ENCODE data around the gene ASPG. TPM values are rescaled to one million over a fixed set of nuclear protein-coding genes. Genes with fewer than 3 reads are reported as not detected.

ASPG gene
- total RNA-seq, 1 donor from 2014 or later: 1.2 TPM

DNA sequence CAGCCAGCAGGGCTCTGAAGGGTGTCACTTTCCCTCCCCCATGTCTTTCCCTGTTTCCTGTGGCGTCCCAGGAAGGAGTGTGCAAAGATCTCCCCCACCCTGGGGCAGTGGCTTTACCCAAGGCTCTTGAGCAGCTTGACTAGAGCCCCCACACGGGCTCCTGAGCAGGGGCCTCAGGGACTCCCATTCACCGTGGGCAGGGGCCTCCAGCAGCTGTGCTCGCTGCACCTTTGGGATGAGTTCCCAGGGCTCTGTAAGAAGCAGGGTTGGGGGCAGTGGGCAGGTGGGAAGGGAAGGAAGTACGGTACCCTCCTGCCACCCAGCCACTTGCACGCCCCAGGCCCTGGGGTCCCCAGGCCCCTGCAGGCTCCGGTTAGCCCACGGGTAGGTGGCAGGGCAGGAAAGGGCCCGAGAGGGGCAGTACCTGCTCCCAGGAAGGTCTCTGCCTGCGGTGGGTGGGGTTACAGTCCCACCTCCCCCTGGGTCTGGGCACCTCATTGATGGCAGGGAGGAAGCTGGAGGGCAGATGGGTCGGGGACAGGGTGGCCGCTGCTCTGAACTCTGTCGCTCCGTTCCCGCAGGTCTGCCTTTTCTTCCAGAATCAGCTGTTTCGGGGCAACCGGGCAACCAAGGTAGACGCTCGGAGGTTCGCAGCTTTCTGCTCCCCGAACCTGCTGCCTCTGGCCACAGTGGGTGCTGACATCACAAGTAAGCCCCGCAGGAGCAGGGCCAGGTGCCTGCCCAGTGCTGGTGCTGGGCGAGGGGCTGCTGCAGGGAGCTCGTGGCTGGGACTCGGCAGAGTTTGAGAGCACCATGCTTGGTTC, 13.0 kb downstream of the ASPG start:
- no peaks in the 10 kb centered on the region for H3K9me3 Mint-ChIP-seq (ENCODE audit: unreplicated experiment)
- H3K4me3 Mint-ChIP-seq (ENCODE audit: unreplicated experiment): no peak overlapping the region
- H3K27me3 Mint-ChIP-seq (ENCODE audit: unreplicated experiment): peaks cover 2% of the 10 kb centered on the region
- no peaks in the 10 kb centered on the region for H3K4me1 Mint-ChIP-seq (ENCODE audit: unreplicated experiment)
- TF ChIP-seq CTCF (IDR thresholded peaks at IDR 0.05; ENCODE audit: unreplicated experiment): no peak
- DNase-seq (ENCODE audit: low spot score): no peak
- no peaks in the 10 kb centered on the region for H3K36me3 Mint-ChIP-seq (ENCODE audit: low read depth, unreplicated experiment)
- no peak overlapping the region for H3K27ac Mint-ChIP-seq (ENCODE audit: unreplicated experiment)

DNA sequence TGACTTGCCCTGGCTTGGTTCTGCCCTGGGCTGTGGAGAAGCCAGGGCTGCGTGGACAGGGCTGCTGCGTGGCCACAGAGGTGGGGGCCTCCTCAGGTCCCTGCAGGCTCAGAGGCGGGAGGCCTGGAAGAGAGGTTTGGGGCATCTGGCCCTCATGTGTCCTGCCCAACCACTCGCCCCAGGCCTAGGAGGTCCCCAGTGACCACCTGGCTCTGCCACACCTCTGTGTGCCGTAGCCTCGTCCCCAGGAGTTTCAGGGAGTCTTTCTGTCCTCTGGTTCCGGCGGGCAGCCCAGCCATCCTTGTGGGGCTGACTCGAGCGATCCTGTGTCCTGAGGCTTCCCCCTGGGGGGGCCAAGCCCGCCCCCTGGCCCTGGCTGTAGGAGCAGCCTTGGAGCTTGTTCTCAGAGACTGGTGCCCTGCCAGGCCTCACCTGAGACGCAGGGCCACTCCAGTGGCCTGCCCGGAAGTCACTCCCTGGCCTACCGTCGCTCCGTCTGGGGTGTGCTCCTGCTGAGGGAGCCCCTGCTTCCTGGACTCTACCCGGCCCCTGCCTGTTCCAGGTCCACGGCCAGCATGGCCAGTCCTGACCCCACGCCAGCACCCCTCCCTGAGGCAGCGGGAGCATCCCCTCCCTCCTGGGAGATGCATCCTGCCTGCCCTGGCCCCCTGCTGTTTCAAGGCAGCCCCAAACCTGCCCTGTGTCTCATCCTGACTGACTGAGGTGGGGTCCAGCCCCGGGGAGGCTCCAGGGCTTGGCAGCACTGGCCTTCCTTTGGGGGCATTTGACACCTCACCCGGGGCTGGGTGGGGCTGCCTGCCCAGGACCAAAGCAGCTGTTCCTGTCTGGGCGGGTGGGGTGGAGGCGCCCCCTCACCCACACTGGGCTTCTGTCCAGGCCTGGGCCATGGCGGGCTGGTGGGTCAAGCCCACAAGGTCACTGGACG, 13.9 kb downstream of the ASPG start:
- no peak overlapping the region for H3K27ac Mint-ChIP-seq (ENCODE audit: unreplicated experiment)
- DNase-seq (ENCODE audit: low spot score): no peak
- no peaks in the 10 kb centered on the region for H3K9me3 Mint-ChIP-seq (ENCODE audit: unreplicated experiment)
- no peaks in the 10 kb centered on the region for H3K27me3 Mint-ChIP-seq (ENCODE audit: unreplicated experiment)
- H3K4me3 Mint-ChIP-seq (ENCODE audit: unreplicated experiment): no peak overlapping the region
- H3K4me1 Mint-ChIP-seq (ENCODE audit: unreplicated experiment): no peaks in the 10 kb centered on the region
- H3K36me3 Mint-ChIP-seq (ENCODE audit: low read depth, unreplicated experiment): no peaks in the 10 kb centered on the region
- no peak for TF ChIP-seq CTCF (IDR thresholded peaks at IDR 0.05; ENCODE audit: unreplicated experiment)

DNA sequence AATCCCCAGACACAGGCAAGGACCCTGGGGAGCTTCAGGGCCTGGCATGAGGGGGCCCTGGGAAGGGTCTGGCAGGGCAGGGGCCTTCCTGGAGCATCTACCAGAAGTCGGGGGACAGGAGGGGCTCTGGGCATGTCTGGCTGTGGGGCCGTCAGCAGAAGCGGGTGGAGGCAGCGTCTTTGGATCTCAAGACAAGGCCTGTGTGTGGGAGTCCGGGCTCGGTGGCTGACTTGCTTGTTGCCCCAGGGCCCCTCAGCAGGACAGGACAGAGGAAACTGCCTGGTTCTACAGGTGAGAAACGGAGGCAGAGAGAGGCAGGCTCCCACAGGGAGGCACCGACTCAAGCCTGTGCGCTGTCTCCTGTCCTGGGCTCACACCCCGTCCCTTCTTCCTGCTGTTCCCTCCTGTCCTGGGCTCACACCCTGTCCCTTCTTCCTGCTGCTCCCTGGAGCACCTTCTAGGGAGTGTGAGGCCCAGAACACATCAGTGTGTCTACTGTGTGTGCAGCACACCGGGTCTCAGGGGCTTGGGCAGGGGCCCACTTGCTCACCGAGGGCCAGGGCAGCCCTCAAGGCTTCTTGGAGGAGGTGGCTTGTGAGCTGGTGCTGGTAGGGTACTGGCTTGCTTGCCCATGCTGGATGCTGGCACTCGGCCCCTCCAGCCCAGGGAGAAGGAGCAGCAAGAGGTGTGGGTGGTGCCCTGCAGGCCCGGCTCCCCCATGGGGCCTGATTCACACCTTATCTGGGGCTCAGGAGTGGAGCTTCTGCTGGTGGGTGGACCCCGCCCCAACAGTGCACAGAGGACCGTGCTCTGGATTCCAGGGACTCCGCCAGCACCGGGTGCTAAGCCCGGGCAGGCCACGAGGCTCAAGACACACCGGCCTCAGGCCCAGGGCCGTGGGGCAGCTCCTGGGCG, 14.9 kb downstream of the ASPG start:
- no peak for DNase-seq (ENCODE audit: low spot score)
- Mint-ChIP-seq H3K27ac (ENCODE audit: unreplicated experiment) (no peak overlapping the region), H3K27me3 (ENCODE audit: unreplicated experiment) (no peaks in the 10 kb centered on the region), H3K4me3 (ENCODE audit: unreplicated experiment) (no peak overlapping the region), H3K4me1 (ENCODE audit: unreplicated experiment) (no peaks in the 10 kb centered on the region), H3K36me3 (ENCODE audit: low read depth, unreplicated experiment) (no peaks in the 10 kb centered on the region), H3K9me3 (ENCODE audit: unreplicated experiment) (no peaks in the 10 kb centered on the region)
- TF ChIP-seq CTCF (IDR thresholded peaks at IDR 0.05; ENCODE audit: unreplicated experiment): no peak

DNA sequence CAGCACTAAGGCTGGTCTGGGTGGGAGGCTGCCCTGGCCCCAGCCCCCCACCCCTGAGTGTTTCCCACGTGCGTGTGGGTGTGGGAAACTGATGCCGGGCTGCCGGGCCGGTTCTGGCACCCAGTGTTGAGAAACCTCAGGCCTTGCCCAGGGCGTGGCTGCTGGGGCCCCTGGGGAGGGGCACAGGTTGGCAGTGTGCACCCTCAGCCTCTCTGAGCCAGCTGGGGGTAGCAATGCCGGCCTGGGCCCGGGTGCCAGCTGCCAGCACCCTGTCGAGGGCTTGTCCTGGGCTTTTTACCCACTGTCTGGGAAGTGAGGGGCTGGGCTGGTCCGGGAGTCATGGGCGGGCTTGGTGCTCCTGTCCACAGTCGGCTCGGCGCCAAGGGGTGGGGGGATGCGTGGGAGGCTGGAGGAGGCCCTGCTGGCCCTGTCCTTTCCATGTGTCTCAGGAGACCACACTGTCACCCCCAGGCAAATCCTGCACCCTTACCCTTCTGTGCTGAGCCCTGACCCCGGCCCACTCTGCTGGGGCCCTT, 15.7 kb downstream of the ASPG start:
- DNase-seq (ENCODE audit: low spot score): no peak
- no peaks in the 10 kb centered on the region for H3K4me1 Mint-ChIP-seq (ENCODE audit: unreplicated experiment)
- no peaks in the 10 kb centered on the region for H3K27me3 Mint-ChIP-seq (ENCODE audit: unreplicated experiment)
- TF ChIP-seq CTCF (IDR thresholded peaks at IDR 0.05; ENCODE audit: unreplicated experiment): no peak
- no peaks in the 10 kb centered on the region for H3K36me3 Mint-ChIP-seq (ENCODE audit: low read depth, unreplicated experiment)
- H3K27ac Mint-ChIP-seq (ENCODE audit: unreplicated experiment): no peak overlapping the region
- H3K4me3 Mint-ChIP-seq (ENCODE audit: unreplicated experiment): no peak overlapping the region
- H3K9me3 Mint-ChIP-seq (ENCODE audit: unreplicated experiment): no peaks in the 10 kb centered on the region

All from endothelial cell (in vitro differentiated cells).